Loucy (cell line): ENCODE data around the gene EML3.

ENCODE experiments used
- H2AFZ ChIP-seq: fragments of 200-600 bp; sonication (generic); 2 replicates; pipeline ENCODE4 v1.6.0; 2016; ENCODE audit warnings: antibody characterized with exemption, mild to moderate bottlenecking, low read length, moderate library complexity
- H3F3A ChIP-seq: fragments of 200-600 bp; 2 replicates; pipeline ENCODE4 v1.6.0; 2016; ENCODE audit warnings: antibody characterized with exemption, low read depth, mild to moderate bottlenecking
- H3K27me3 ChIP-seq: fragments of 200-600 bp; sonication (generic); 2 replicates; pipeline ENCODE4 v1.6.1; 2014; ENCODE audit warnings: low read length, mild to moderate bottlenecking; ENCODE audit not compliant: insufficient read depth, poor library complexity, severe bottlenecking
- H3K36me3 ChIP-seq: fragments of 200-600 bp; sonication (generic); 2 replicates; pipeline ENCODE4 v1.6.1; 2016; ENCODE audit warnings: low read length; ENCODE audit not compliant: insufficient read depth
- H3K4me1 ChIP-seq: fragments of 200-600 bp; sonication (generic); 2 replicates; pipeline ENCODE4 v1.5.1; 2014; ENCODE audit warnings: low read length, mild to moderate bottlenecking; ENCODE audit not compliant: insufficient read depth, poor library complexity, severe bottlenecking
- H3K4me2 ChIP-seq: fragments of 200-600 bp; sonication (generic); 2 replicates; pipeline ENCODE4 v1.6.0; 2014; ENCODE audit warnings: antibody characterized with exemption, low read length, low read depth, mild to moderate bottlenecking; ENCODE audit not compliant: poor library complexity, severe bottlenecking
- H3K4me3 ChIP-seq: fragments of 200-600 bp; sonication (generic); 2 replicates; pipeline ENCODE4 v1.5.1; 2014; ENCODE audit warnings: low read length, mild to moderate bottlenecking, mixed read lengths; ENCODE audit not compliant: poor library complexity, severe bottlenecking
- H3K79me2 ChIP-seq: fragments of 200-600 bp; sonication (generic); 2 replicates; pipeline ENCODE4 v1.6.1; 2014; ENCODE audit warnings: low read length; ENCODE audit not compliant: insufficient read depth
- H3K9ac ChIP-seq: fragments of 200-600 bp; sonication (generic); 2 replicates; pipeline ENCODE4 v1.6.0; 2014; ENCODE audit warnings: mild to moderate bottlenecking, low read depth, low read length, moderate library complexity; ENCODE audit not compliant: poor library complexity, severe bottlenecking
- H3K9me2 ChIP-seq: fragments of 200-600 bp; sonication (generic); replicated peaks from 2 replicates; pipeline ENCODE4 v1.6.1; 2016; ENCODE audit warnings: low read depth, low read length, mixed read lengths
- H3K9me3 ChIP-seq: fragments of 200-600 bp; sonication (generic); 2 replicates; pipeline ENCODE4 v1.6.1; 2014; ENCODE audit warnings: mild to moderate bottlenecking, antibody characterized with exemption, low read length, low read depth; ENCODE audit not compliant: insufficient read depth
- H4K20me1 ChIP-seq: fragments of 200-600 bp; sonication (generic); 2 replicates; pipeline ENCODE4 v1.6.0; 2014; ENCODE audit warnings: antibody characterized with exemption, low read length, mild to moderate bottlenecking; ENCODE audit not compliant: insufficient read depth, poor library complexity, severe bottlenecking
- CTCF ChIP-seq: fragments of 200-600 bp; sonication (generic); conservative IDR thresholded peaks from 2 replicates; pipeline ENCODE4 v1.5.1; 2014; ENCODE audit warnings: mild to moderate bottlenecking, antibody characterized with exemption, low read length
- EZH2phosphoT487 ChIP-seq: fragments of 200-600 bp; IDR thresholded peaks from 2 replicates; pipeline ENCODE4 v1.6.1; 2018; ENCODE audit warnings: antibody characterized with exemption, mild to moderate bottlenecking, moderate library complexity, borderline replicate concordance

The EML3 gene

DNA sequence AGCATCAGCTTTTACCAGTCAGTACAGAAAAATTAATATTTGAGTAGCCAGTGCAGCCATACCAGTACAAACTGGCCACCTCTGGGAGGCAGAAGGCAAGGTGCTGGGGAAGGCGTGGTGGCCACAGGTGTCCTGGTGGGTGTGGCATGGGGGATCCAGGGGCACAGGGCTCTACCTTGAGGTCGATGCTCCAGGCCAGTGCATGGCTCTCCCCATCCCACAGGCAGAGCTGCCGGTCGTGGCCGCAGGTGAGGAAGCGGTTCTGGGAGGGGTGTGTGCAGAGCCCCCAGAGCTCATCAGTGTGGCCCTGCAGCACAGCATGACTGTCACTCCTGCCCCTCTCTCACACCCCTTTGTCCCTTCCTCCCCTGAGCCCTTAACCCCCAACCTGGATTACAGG lies 7.1 kb downstream of the EML3 start:
- H3K4me3 ChIP-seq: no peak overlapping the region
- TF ChIP-seq CTCF (no peak), EZH2phosphoT487 (no peak)
- H3K79me2 ChIP-seq: peaks cover 15% of the 10 kb centered on the region
- H3K9ac ChIP-seq: no peak overlapping the region
- H3K9me3 ChIP-seq: no peaks in the 10 kb centered on the region
- no peak overlapping the region for H2AFZ ChIP-seq
- H3K27me3 ChIP-seq: peaks cover 8% of the 10 kb centered on the region
- no peak overlapping the region for H3K4me2 ChIP-seq
- peaks cover 15% of the 10 kb centered on the region for H3K4me1 ChIP-seq
- no peaks in the 10 kb centered on the region for H3K36me3 ChIP-seq
- H3F3A ChIP-seq: no peaks in the 10 kb centered on the region
- H3K9me2 ChIP-seq: no peaks in the 10 kb centered on the region
- peaks cover 5% of the 10 kb centered on the region for H4K20me1 ChIP-seq

DNA sequence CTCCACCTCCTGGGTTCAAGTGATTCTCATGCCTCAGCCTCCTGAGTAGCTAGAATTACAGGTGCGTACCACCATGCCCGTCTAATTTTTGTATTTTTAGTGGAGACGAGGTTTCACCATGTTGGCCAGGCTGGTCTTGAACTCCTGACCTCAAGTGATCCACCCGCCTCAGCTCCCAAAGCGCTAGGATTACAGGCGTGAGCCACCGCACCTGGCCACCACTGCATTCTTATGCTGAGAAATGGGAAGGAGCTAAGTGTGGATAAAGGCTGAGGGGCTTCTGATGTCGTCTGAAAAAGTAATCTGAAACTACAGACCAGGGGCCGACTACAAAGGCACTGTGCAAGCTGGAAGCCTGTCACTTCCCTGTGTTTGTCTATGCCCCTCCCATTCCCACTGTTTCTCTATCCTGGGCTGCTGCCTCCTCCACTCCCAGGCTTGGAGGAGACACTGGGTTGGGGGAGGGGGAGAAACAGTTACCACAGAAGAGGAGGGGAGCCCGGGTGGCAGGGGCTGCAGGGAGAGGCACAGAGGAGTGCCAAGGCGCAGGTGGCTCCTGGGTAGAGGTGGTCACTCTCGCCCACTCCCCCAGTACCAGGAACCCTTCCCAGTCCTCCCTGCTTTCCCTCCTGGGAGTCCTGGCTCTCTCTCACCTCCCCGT lies 8.0 kb downstream of the EML3 start:
- H3F3A ChIP-seq: no peaks in the 10 kb centered on the region
- no peak overlapping the region for H3K4me2 ChIP-seq
- H3K27me3 ChIP-seq: peaks cover 8% of the 10 kb centered on the region
- no peak overlapping the region for H2AFZ ChIP-seq
- no peaks in the 10 kb centered on the region for H3K36me3 ChIP-seq
- no peak overlapping the region for H3K4me3 ChIP-seq
- no peaks in the 10 kb centered on the region for H3K9me3 ChIP-seq
- peaks cover 9% of the 10 kb centered on the region for H4K20me1 ChIP-seq
- no peaks in the 10 kb centered on the region for H3K9me2 ChIP-seq
- no peak overlapping the region for H3K9ac ChIP-seq
- TF ChIP-seq CTCF (no peak), EZH2phosphoT487 (no peak)
- peaks cover 19% of the 10 kb centered on the region for H3K79me2 ChIP-seq
- peaks cover 21% of the 10 kb centered on the region for H3K4me1 ChIP-seq

DNA sequence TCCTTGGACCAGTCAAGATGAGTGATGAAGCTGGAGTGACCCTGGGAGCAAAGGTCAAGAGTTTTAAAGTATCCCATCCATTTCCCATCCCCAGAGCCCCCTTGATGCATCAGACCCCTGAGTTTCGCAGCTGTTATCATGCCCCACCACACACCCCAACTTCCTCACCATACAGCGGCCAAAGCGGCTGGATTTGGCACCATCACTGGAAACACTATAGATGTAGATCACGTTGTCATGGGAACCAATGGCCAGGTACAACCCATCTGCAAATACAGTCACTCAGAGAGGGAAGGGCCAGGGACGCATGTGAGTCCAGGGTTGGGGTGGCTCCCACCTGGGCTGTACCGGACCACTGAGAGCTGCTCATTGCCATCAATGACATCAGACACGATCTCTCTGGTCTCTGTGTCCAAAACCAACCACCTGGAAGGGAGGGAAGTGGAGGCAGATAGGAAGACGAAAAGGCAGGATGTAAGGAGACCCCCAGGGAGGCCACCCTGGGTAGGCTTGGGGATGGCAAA lies 8.7 kb downstream of the EML3 start:
- H2AFZ ChIP-seq: no peak overlapping the region
- no peaks in the 10 kb centered on the region for H3K36me3 ChIP-seq
- H3F3A ChIP-seq: no peaks in the 10 kb centered on the region
- H3K9me2 ChIP-seq: no peaks in the 10 kb centered on the region
- H3K4me1 ChIP-seq: peaks cover 25% of the 10 kb centered on the region
- no peak overlapping the region for H3K4me3 ChIP-seq
- H4K20me1 ChIP-seq: peaks cover 10% of the 10 kb centered on the region
- no peaks in the 10 kb centered on the region for H3K9me3 ChIP-seq
- H3K4me2 ChIP-seq: no peak overlapping the region
- TF ChIP-seq EZH2phosphoT487 (no peak), CTCF (no peak)
- H3K9ac ChIP-seq: no peak overlapping the region
- H3K27me3 ChIP-seq: peaks cover 8% of the 10 kb centered on the region
- peaks cover 25% of the 10 kb centered on the region for H3K79me2 ChIP-seq
